Measurements from ENCODE around the gene BUD13.

Gene BUD13

GRCh38 chr11:116798368-116798767 is 25.6 kb upstream of the BUD13 start:
- TF ChIP-seq SIN3A (IDR thresholded peaks at IDR 0.05; ENCODE audit: borderline replicate concordance, insufficient read depth, low read length): no peak
- TF ChIP-seq REST (IDR thresholded peaks at IDR 0.05; ENCODE audit: insufficient read depth in 1 of 2, low read depth in 2 of 2, low read length in 2 of 2): no peak
- no peak for TF ChIP-seq POLR2AphosphoS5 (IDR thresholded peaks at IDR 0.05; ENCODE audit: low read depth, low read length)
- TF ChIP-seq FOXP2 (optimal IDR thresholded peaks at IDR 0.05; ENCODE audit: borderline replicate concordance, extremely low read depth, extremely low read length, insufficient read depth): no peak
- no peak for TF ChIP-seq TAF1 (IDR thresholded peaks at IDR 0.05; ENCODE audit: borderline replicate concordance, insufficient read depth, low read length)

GRCh38 chr11:116797816-116798215 is 25.0 kb upstream of the BUD13 start:
- TF ChIP-seq POLR2AphosphoS5 (IDR thresholded peaks at IDR 0.05; ENCODE audit: low read depth, low read length) (no peak), SIN3A (IDR thresholded peaks at IDR 0.05; ENCODE audit: borderline replicate concordance, insufficient read depth, low read length) (no peak), REST (IDR thresholded peaks at IDR 0.05; ENCODE audit: insufficient read depth in 1 of 2, low read depth in 2 of 2, low read length in 2 of 2) (no peak), TAF1 (IDR thresholded peaks at IDR 0.05; ENCODE audit: borderline replicate concordance, insufficient read depth, low read length) (no peak), FOXP2 (optimal IDR thresholded peaks at IDR 0.05; ENCODE audit: borderline replicate concordance, extremely low read depth, extremely low read length, insufficient read depth) (no peak)

GRCh38 chr11:116796548-116796947 is 23.8 kb upstream of the BUD13 start:
- TF ChIP-seq REST (IDR thresholded peaks at IDR 0.05; ENCODE audit: insufficient read depth in 1 of 2, low read depth in 2 of 2, low read length in 2 of 2) (no peak), FOXP2 (optimal IDR thresholded peaks at IDR 0.05; ENCODE audit: borderline replicate concordance, extremely low read depth, extremely low read length, insufficient read depth) (no peak), POLR2AphosphoS5 (IDR thresholded peaks at IDR 0.05; ENCODE audit: low read depth, low read length) (no peak), SIN3A (IDR thresholded peaks at IDR 0.05; ENCODE audit: borderline replicate concordance, insufficient read depth, low read length) (no peak), TAF1 (IDR thresholded peaks at IDR 0.05; ENCODE audit: borderline replicate concordance, insufficient read depth, low read length) (no peak)

GRCh38 chr11:116794851-116795250 is 22.1 kb upstream of the BUD13 start:
- no peak for TF ChIP-seq SIN3A (IDR thresholded peaks at IDR 0.05; ENCODE audit: borderline replicate concordance, insufficient read depth, low read length)
- TF ChIP-seq REST (IDR thresholded peaks at IDR 0.05; ENCODE audit: insufficient read depth in 1 of 2, low read depth in 2 of 2, low read length in 2 of 2): no peak
- TF ChIP-seq TAF1 (IDR thresholded peaks at IDR 0.05; ENCODE audit: borderline replicate concordance, insufficient read depth, low read length): no peak
- TF ChIP-seq FOXP2 (optimal IDR thresholded peaks at IDR 0.05; ENCODE audit: borderline replicate concordance, extremely low read depth, extremely low read length, insufficient read depth): no peak
- TF ChIP-seq POLR2AphosphoS5 (IDR thresholded peaks at IDR 0.05; ENCODE audit: low read depth, low read length): no peak

GRCh38 chr11:116793772-116794097 is 20.9 kb upstream of the BUD13 start:
- TF ChIP-seq TAF1 (IDR thresholded peaks at IDR 0.05; ENCODE audit: borderline replicate concordance, insufficient read depth, low read length) (no peak), REST (IDR thresholded peaks at IDR 0.05; ENCODE audit: insufficient read depth in 1 of 2, low read depth in 2 of 2, low read length in 2 of 2) (no peak), FOXP2 (optimal IDR thresholded peaks at IDR 0.05; ENCODE audit: borderline replicate concordance, extremely low read depth, extremely low read length, insufficient read depth) (no peak), POLR2AphosphoS5 (IDR thresholded peaks at IDR 0.05; ENCODE audit: low read depth, low read length) (no peak), SIN3A (IDR thresholded peaks at IDR 0.05; ENCODE audit: borderline replicate concordance, insufficient read depth, low read length) (no peak)
